ENCODE results near the gene C21orf91. TPM values are rescaled to one million over a fixed set of nuclear protein-coding genes. Genes with fewer than 3 reads are reported as not detected.

Gene C21orf91
- total RNA-seq, 1 donor from 2014 or later = 18.2 TPM

- ATAC-seq = no peak
Measured at GRCh38 chr21:17797967-17798366, 21.2 kb downstream of the C21orf91 start.

GRCh38 chr21:17796503-17796902 is 22.7 kb downstream of the C21orf91 start:
- ATAC-seq = no peak

GRCh38 chr21:17796037-17796403 is 23.1 kb downstream of the C21orf91 start:
- no peak for ATAC-seq

- ATAC-seq = no peak
Measured at GRCh38 chr21:17795146-17796036, 23.8 kb downstream of the C21orf91 start.

GRCh38 chr21:17794518-17795145 is 24.5 kb downstream of the C21orf91 start:
- ATAC-seq = no peak

GRCh38 chr21:17793246-17794123 is 25.7 kb downstream of the C21orf91 start:
- ATAC-seq = peak; percentile 28

- ATAC-seq = no peak
Measured at GRCh38 chr21:17789656-17790055, 29.5 kb downstream of the C21orf91 start.

GRCh38 chr21:17789069-17789468 is 30.1 kb downstream of the C21orf91 start:
- ATAC-seq = no peak

GRCh38 chr21:17786851-17787181 is 32.3 kb downstream of the C21orf91 start:
- no peak for ATAC-seq

GRCh38 chr21:17786071-17786850 is 32.9 kb downstream of the C21orf91 start:
- ATAC-seq = no peak

- ATAC-seq = no peak
Measured at GRCh38 chr21:17785403-17785788, 33.8 kb downstream of the C21orf91 start.

- no peak for ATAC-seq
Measured at GRCh38 chr21:17784604-17785402, 34.4 kb downstream of the C21orf91 start.

- peak; percentile 15 for ATAC-seq
Measured at GRCh38 chr21:17784180-17784598, 35.0 kb downstream of the C21orf91 start.

GRCh38 chr21:17783481-17784179 is 35.5 kb downstream of the C21orf91 start:
- ATAC-seq = peak; percentile 29

GRCh38 chr21:17783003-17783402 is 36.2 kb downstream of the C21orf91 start:
- ATAC-seq = no peak

GRCh38 chr21:17782051-17782450 is 37.1 kb downstream of the C21orf91 start:
- no peak for ATAC-seq

GRCh38 chr21:17781524-17781923 is 37.6 kb downstream of the C21orf91 start:
- no peak for ATAC-seq

- peak; percentile 42 for ATAC-seq
Measured at GRCh38 chr21:17780539-17780938, 38.6 kb downstream of the C21orf91 start.

GRCh38 chr21:17779980-17780379 is 39.2 kb downstream of the C21orf91 start:
- no peak for ATAC-seq

- ATAC-seq = peak; percentile 74
Measured at GRCh38 chr21:17779496-17779895, 39.7 kb downstream of the C21orf91 start.

Measured in esophagus mucosa (tissue), 1 donor.